NB4 (cell line): ENCODE data around the gene TRAK1.
"Not testable (repeated sequence)": the region's sequence is repeated elsewhere in the genome, so short reads cannot be mapped to it uniquely, and the experiment has no call there.

ENCODE experiments used
- DNase-seq: peaks from one replicate; pipeline ENCODE4 v3.0.0; 2010; ENCODE audit warnings: low read depth
- H3K4me3 ChIP-seq: one replicate; pipeline ENCODE4 v1.5.1; 2011; ENCODE audit warnings: mild to moderate bottlenecking, low read depth, low read length, moderate library complexity
- CTCF ChIP-seq: IDR thresholded peaks from one replicate; pipeline ENCODE4 v1.5.1; 2012; ENCODE audit warnings: low read depth, low read length
- MAX ChIP-seq: IDR thresholded peaks from 2 replicates; pipeline ENCODE4 v1.6.1; 2011; ENCODE audit warnings: low read depth, low read length
- MYC ChIP-seq: IDR thresholded peaks from 2 replicates; pipeline ENCODE4 v1.6.1; 2011; ENCODE audit warnings: low read depth, low read length
- POLR2A ChIP-seq: IDR thresholded peaks from 2 replicates; pipeline ENCODE4 v1.6.1; 2011; ENCODE audit warnings: mild to moderate bottlenecking; ENCODE audit not compliant: insufficient read length; ENCODE audit errors: extremely low read depth

TRAK1 gene

GRCh38 chr3:42090973-42091731, at the start of gene TRAK1:
Gene TRAK1 (plus strand): TSS chr3:42091357. CDS start chr3:42091470, 113 bp downstream.
- no peak for TF ChIP-seq CTCF
- TF ChIP-seq POLR2A = no peak
- TF ChIP-seq MYC = no peak
- TF ChIP-seq MAX = no peak
- no peak within 1 kb of the TSS for H3K4me3 ChIP-seq
- no peak for DNase-seq

- H3K4me3 ChIP-seq = no peak overlapping the region
- no peak for DNase-seq
- no peak for TF ChIP-seq MYC
- TF ChIP-seq MAX = no peak
- TF ChIP-seq POLR2A = no peak
- no peak for TF ChIP-seq CTCF
These were observed 48.4 kb upstream of the TRAK1 start for GRCh38 chr3:42042747-42043098.

GRCh38 chr3:42043099-42043813, 47.9 kb upstream of the TRAK1 start:
- no peak for DNase-seq
- TF ChIP-seq CTCF (no peak), POLR2A (no peak), MYC (no peak), MAX (no peak)
- H3K4me3 ChIP-seq = no peak overlapping the region

- H3K4me3 ChIP-seq = no peak overlapping the region
- DNase-seq = no peak
- TF ChIP-seq MYC (no peak), CTCF (no peak), POLR2A (no peak), MAX (no peak)
These were observed 45.4 kb upstream of the TRAK1 start for GRCh38 chr3:42045708-42046243.

GRCh38 chr3:42048526-42048925, 42.6 kb upstream of the TRAK1 start:
- not testable (repeated sequence) for DNase-seq, H3K4me3 ChIP-seq

- no peak for DNase-seq
- TF ChIP-seq POLR2A (no peak), MYC (no peak), MAX (no peak), CTCF (no peak)
- H3K4me3 ChIP-seq = no peak overlapping the region
These were observed 41.0 kb upstream of the TRAK1 start for GRCh38 chr3:42050126-42050525.
